Hematopoietic multipotent progenitor cell (in vitro differentiated cells): Measurements from ENCODE around the gene ATP10D. TPM values are rescaled to one million over a fixed set of nuclear protein-coding genes. Genes with fewer than 3 reads are reported as not detected.
"Not testable (repeated sequence)": the region's sequence is repeated elsewhere in the genome, so short reads cannot be mapped to it uniquely, and the experiment has no call there.

Experiments used
- DNase-seq, 3 donors: peaks; one replicate each; pipeline ENCODE4 v3.0.0-alpha.2; 2011 to 2015; ENCODE audit warnings: low read depth in 2 of 3, low spot score in 2 of 3
- total RNA-seq: library from RNA; depleted of rRNA; stranded (reverse); fragments of >200 nt; gene quantifications from one replicate; pipeline ENCODE4 v1.2.3, GENCODE V29; 2012

Gene ATP10D
- total RNA-seq, 1 donor: 8.9 TPM

DNA sequence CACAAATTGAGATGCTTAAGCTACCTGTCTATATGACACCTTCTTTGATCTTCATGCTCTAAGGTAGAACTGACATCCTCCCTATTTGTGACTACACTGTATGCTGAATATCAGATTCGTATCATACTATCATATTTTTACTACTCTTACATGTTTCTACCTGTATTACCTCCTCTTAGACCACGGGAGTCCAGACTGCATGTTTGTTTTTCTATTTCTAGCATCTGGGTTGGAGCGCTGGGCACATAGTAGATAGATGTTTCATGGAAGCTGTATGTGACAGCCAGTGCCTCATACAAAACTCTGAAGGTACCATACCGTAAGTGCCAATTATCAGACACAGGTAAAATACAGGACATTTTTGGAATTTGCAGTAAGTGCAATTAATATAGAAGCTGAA, 47.6 kb downstream of the ATP10D start:
- DNase-seq: no peak

DNA sequence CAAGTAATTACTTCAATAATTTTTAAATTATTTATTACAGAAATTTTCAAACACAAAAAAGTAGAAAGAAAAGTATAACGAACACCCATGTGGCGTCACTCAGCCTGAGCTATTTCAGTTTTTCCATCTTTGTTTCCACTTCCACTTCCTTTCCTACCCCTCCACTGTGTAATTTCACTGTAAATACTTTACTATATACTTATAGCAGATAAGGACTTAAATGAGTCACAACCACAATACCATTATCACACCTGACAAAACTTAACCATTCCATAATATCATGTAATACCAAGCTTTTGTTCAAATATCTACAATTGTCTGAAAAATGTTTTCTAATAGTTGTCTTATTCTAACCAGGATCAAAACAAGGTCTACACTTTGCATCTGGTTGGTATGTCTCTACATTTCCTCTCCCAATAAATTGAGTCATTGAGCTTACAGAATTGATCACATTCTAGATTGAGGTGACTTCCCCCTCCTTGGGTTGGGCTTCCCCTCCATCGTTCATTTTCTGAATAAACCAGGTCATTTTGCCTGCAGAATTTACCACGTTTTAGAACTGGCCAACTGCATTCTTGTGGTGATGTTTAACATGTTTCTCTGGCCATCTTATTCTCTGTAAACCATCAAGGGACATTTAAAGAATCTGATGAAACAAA, 48.7 kb downstream of the ATP10D start:
- no peak for DNase-seq

DNA sequence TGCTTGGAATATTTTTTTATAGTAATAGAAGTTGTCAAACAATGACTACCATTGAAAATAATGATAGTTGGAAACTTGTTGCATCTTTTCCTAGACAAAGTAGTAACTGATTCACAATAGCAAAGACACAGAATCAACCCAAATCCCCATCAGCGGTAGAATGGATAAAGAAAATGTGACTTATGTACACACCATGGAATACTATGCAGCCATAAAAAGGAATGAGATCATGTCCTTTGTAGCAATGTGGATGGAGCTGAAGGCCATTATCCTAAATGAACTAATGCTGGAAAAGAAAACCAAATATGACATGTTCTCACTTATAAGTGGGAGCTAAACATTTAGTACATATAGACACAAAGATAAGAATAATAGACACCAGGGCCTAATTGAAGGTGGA, 49.7 kb downstream of the ATP10D start:
- no peak for DNase-seq

DNA sequence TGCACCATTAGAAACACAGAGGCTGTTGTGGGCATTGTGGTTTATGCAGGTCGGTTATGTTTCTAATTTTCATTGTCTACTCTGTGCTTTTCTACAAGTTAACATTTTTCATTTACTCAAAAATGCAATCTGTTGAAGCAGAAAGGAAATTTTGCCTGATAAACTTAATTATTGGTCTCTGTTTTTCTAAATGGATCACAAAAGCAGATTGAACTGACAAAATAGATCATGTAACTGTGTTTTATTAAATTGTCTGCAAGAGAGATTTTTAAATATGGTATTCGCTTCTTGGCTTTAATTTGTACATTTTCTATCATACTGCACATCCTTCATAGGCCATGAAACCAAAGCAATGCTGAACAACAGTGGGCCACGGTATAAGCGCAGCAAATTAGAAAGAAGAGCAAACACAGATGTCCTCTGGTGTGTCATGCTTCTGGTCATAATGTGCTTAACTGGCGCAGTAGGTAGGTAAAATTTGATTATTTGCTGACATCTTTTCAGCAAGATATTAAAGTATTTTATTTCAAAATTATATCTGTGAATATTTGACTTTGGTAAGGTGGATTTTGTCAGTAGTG, 50.6 kb downstream of the ATP10D start:
- no peak for DNase-seq

DNA sequence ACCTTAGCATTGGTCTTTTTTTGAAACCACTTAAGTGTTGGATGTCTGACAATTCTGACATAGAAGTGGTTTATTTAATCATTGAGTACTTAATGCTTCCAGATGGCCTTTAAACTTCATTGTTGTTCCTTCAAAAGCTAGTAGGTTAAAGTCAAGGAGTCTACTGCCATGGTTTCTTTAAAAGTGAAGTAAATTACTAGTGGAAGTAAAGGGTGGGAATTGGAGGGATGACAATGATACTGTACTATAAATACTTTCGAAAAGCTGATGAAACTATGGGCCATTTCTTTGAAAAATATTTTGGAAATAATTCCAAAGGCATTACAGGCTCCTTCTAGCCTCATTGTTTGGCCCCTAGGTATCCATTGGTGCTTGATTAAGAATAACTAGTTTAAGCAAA, 51.9 kb downstream of the ATP10D start:
- no peak for DNase-seq

DNA sequence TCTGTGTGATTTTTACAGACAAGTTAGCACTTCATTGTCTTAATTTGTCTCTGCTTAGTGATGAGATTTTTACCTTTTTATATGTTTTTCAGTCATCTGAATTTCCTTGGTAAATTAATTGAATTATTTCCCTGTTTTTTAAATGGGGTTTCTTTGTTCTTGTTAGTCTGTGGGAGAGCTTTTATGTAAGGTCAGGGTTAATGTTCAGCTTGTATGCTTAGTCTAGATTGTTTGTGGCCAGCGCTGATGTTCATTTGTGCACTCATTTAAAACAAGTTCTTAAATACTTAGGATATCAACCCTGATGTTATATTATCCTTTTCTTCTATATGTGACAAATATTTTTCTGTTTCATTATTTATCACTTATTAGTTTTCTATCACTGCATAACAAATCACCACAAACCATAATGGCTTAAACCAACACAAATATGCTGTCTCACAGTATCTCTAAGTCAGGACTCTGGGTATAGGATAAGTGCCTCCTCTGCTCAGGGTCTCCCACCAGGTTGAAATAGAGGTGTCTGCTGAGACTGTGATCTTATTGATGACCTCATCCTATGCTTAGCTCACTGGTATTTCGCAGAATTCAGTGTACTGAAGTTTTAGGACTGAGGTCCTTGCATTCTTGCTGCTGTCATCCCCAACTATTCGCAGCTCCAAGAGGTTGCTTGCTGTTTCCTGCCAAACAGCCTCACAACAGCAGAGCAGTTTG, 53.2 kb downstream of the ATP10D start:
- no peak for DNase-seq

DNA sequence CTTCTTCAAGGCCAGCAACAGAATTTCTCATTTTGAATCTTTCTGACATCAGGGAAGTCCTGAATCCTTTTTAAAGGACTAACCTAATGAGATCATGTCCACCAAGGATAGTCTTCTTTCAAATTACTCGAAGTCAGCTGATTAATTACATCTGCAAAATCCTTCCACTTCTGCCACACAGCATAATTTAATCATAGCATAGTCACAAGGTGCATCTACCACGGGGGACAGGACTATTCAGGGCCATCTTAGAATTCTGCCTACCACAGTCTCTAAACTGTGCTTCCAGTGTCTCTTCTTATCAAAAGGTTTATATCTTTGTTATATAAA, 53.7 kb downstream of the ATP10D start:
- DNase-seq: no peak

DNA sequence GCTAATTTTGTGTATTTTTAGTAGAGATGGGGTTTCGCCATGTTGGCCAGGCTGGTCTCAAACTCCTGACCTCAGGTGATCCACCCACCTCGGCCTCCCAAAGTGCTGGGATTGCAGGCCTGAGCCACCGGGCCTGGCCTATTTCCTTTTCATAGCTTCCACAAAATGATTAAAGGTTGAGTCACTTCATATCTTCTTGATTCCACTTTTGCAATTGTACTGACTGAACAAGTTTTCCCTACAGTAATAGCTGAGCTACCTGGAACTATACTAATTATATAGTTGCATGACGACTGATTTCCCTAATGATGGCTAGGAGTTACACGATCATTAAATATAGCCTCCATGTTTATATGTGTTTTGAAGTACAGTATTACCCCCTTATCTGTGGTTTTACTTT, 57.6 kb downstream of the ATP10D start:
- DNase-seq: not testable (repeated sequence)

DNA sequence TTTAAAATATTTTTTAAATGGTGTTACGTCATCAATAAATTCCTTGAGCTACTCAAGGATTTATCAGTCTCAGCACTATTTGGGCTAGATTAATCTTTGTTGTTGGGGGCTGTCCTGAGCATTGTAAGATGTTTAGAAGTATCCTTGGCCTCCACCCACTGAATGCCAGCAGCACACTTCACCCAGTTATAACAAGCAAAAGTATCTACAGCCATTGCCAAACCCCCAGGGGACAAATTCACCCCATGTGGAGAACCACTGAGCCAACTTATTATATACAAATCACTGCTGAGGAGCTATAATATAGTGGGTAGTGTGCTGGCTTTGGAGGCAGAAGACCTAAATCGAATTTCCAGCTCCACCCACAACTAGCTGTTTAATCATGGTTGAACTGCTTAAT, 58.3 kb downstream of the ATP10D start:
- DNase-seq: no peak

DNA sequence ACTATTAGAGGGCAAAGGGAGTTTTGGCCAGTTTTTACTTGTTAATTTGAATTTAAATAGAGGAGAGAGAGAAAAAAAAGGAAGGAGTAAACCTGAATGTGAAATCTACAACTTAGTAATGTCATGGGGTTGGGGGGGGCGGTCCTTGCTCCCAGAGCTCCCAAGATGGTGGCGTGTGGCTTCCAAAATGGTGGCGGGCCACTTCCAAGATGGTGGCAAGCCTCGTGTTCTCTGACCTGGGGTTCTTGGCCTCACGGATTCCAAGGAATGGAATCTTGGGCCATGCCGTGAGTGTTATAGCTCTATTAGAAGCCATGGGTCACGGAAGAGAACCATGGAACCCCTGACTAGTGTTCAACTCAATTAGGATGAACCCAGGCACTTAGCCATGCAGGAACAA, 65.3 kb downstream of the ATP10D start:
- DNase-seq: not testable (repeated sequence)

DNA sequence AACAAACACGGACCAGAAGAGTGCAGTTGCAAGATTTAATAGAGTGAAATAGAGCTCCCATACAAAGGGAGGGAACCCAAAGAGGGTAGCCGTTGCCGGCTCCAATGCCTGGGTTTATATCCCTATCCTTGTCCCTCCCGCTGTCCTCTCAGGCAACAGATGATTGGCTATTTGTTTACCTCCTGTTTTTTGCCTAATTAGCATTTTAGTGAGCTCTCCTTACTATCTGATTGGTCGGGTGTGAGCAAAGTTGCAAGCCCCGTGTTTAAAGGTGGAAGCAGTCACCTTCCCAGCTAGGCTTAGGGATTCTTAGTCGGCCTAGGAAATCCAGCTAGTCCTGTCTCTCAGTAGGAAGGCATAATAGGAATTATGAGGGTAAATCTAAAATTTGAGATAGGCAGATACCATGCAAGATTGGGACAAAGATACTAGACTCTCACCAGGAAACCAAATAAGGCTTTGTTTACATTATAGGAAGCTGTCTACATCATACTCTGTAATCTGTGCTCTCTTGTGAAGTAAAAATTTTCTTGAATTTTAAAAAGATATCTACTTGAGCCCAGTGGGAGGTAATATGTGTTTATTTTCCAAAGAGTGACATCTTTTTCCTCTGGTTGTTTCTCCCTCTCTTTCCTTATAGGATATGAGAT, 65.9 kb downstream of the ATP10D start:
- no peak for DNase-seq

DNA sequence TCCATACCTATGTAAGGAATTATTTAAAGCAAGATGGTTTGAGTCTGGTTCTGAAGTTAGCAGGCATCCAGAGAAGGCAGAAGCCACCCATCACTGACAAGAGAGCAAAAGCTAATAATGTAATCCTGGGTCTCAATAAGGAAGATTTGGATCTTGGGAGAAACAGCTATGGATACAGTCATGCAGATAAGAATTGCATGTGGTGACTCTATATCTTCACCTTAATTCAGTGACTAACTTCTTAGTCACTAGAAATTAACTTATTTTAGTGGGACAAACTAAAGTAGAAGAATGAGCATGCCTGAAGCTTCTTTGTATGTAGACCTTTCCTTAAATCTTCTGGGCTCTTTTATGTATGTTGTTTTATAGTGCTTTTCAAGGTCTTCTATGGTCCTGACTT, 66.6 kb downstream of the ATP10D start:
- no peak for DNase-seq

DNA sequence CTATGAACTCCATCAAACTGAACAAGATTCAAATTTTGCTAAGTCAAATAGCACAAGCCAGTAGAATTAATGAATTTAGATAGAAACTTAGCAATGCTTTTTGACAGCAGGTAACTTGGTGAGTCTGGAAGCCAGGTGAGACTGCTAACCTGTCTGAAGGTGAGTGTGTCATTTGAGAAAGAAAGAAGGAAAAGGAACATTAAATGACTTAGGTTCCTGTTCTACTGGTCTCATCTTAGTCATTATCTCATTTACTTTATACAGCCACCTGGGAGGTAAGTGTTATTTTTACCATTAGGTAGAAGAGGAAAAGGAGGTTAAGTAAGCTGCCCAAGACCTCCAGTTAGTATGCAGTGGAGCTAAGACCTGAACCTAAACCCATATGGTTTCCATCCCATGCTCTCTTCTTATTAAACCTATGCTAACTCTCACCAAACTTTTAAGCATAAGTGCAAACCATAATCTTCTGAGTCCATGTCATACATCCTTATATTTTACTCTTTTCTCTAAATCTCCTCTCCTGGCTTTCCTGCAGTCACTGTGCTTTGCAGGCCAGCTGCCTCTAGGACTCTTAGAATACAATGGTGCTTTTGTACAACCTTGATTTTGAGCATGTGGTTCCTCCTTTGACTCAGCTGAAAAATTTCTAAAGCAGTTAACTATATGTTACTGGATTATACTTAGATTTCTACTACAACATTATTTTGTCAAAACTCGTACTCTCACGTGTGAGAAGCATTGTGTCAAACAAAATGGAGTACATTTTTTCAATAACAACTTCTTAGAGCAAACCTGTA, 68.5 kb downstream of the ATP10D start:
- no peak for DNase-seq

DNA sequence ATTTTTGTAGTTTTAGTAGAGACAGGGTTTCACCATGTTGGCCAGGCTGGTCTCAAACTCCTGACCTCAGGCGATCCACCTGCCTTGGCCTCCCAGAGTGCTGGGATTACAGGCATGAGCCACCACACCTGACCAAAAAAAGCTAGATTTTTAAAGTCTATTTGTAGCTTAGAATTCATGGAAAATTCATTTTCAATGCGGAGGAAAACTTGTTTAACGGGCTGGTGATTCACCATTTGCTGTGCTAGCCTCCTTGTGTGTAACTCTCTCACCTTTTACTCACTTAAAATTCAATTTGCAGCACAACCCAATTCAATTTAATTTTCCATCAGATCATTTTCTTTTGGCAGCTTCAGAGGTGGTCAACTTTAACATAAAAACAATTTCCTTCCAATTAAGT, 70.8 kb downstream of the ATP10D start:
- DNase-seq: not testable (repeated sequence)

DNA sequence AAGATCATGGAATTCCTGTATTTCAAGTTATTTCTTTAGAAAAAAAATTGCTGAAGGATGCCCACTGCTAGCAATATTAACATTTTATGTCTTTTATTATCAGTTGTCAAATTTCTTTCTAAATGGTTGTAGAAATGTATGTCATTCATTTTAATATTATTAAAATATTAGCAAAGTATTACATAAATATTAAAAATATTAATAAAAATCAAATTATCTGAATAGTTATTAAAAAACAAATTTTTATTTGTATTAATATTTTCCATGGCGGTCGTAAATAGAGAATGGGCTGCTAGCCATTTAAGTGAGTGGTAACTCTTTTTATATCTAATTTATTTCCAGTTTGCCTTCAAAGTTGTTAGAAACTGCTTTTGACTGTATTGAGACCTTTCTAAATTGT, 72.2 kb downstream of the ATP10D start:
- no peak for DNase-seq

DNA sequence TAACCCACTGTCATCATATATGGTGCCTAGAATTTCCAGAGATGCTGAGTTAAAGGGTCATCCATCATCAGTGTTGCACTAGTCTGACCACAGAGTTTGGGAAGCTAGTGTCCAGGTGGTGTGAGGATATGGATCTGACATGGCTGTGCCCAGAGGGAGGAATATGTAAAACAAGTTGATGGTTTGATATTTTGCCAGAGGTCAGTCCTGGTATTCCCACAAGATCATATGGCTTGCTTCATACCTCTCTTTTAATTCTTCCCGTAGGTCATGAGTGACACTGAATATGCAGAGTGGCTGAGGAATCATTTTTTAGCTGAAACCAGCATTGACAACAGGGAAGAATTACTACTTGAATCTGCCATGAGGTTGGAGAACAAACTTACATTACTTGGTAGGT, 75.6 kb downstream of the ATP10D start:
- no peak for DNase-seq

DNA sequence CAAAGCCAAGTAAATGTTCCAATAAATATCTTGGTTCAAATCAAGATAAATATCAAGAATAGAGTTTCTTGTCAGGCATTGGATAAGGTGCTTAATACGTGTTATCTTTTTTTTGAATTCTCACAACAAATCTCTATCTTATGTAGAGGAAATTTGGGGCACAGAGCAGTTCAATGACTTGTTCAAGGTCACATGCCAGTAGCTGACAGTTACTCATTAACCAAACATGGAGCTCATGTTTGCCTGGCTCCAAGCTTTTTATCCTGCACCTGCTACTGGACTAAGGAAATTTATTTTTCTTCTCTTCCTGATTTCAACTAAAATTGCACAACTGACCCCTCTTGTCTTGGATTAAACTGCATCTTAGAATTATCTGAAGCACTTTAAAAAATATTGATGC, 76.3 kb downstream of the ATP10D start:
- no peak for DNase-seq

DNA sequence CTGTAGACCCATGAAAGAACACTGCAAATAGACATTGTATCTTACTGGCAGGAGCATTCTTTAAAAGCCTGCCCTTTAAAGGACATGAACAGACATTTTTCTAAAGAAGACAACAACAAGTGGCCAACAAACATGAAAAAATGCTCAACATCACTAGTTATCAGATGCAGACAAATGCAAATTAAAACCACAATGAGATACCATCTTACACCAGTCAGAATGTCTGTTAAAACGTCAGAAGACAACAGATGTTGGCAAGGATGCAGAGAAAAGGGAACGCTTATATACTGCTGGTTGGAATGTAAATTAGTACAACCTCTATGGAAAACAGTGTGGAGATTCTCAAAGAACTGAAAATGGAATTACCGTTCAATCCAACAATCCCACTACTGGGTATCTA, 77.2 kb downstream of the ATP10D start:
- DNase-seq: peak in 1 of 3 donors; percentile 28

DNA sequence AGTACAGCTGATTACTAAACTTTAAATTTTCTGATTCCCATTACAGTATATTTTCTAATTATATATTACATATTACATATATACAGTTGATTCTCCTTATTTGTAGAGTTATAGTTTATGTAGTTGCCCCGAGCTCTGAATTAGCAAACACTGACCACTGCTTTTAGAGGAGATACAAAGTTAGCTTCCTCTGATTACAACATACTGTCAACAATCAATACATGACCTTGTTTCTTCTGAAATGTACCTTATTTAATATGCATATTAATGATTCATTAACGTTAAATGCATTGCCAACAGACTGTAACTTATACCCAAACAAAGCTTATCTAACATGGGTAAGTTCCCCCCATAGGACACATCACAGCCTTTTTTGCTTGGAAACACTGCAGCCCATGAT, 81.5 kb downstream of the ATP10D start:
- DNase-seq: no peak

DNA sequence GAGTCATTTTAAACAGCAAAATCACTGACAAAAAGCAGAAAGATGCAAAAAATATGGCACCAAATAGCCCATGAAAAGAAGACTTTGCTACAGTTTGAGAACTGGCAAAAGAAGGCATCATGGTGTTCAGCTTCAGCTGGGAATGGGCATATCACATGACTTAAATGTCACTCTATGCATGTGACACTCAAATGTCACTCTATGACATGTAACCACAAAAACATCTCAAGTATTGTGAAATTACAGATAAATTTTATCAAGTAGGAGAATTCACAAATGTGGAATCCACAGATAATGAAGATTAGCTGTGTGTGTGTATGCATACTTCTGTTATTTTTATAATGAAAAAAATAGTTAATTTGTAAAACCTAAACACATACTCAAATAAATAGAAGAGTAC, 81.9 kb downstream of the ATP10D start:
- no peak for DNase-seq

DNA sequence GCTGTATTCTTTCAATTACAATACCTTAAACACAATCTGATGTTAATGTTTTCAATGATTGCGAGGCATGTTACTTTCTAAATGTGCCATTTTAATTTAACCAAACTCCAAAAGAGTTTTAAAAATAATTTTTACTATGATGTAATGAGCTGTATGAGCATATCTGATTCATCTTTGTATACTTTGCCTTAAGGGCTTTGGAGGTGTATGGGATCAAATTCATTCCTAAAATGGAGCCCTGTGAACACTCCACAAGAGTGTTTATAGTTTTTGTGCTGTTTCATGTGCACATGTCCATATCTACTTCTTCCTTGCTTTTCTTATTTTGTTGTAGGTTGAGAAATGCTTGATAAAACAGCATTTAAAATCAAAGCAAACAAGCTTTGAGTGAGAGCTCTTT, 82.4 kb downstream of the ATP10D start:
- no peak for DNase-seq
